Neutrophil (primary cell): ENCODE results near the gene TPI1.
A peak's percentile ranks its signal among the peaks of the same experiment; 100 is the strongest.
"Not testable (repeated sequence)": the region's sequence is repeated elsewhere in the genome, so short reads cannot be mapped to it uniquely, and the experiment has no call there.

Experiments used
- H3K27ac ChIP-seq: fragments of 200-600 bp; sonication (generic); 2 replicates; pipeline ENCODE4 v1.5.1; 2016; ENCODE audit warnings: mild to moderate bottlenecking, moderate library complexity
- H3K27me3 ChIP-seq: fragments of 200-600 bp; sonication (generic); 2 replicates; pipeline ENCODE4 v1.6.0; 2016; ENCODE audit warnings: mild to moderate bottlenecking
- H3K36me3 ChIP-seq: fragments of 200-600 bp; sonication (generic); 2 replicates; pipeline ENCODE4 v1.5.1; 2017
- H3K4me1 ChIP-seq, 2 experiments: fragments of 200-600 bp in 1 of 2; sonication (generic) in 1 of 2; 1 replicate in 1 of 2; 2 replicates in 1 of 2; pipeline versions ENCODE4 v1.5.1 to v1.6.1; 2013 to 2016; ENCODE audit warnings: low read depth in 1 of 2, low read length in 1 of 2, mild to moderate bottlenecking in 1 of 2, moderate library complexity in 1 of 2; ENCODE audit not compliant: control insufficient read depth in 1 of 2, insufficient read depth in 1 of 2
- H3K4me3 ChIP-seq, 2 experiments: fragments of 200-600 bp in 1 of 2; sonication (generic) in 1 of 2; 1 replicate in 1 of 2; 2 replicates in 1 of 2; pipeline ENCODE4 v1.5.1; 2013 to 2016; ENCODE audit warnings: low read depth in 1 of 2, low read length in 1 of 2, mild to moderate bottlenecking in 1 of 2, moderate library complexity in 1 of 2
- H3K9me3 ChIP-seq: fragments of 200-600 bp; sonication (generic); 2 replicates; pipeline ENCODE4 v1.5.1; 2016
- TF ChIP-seq, protein P1 (sequence below): fragments of 200-600 bp; sonication (generic); IDR thresholded peaks from 2 replicates; pipeline ENCODE4 v1.5.1; 2016; ENCODE audit warnings: antibody characterized with exemption

Gene TPI1

DNA sequence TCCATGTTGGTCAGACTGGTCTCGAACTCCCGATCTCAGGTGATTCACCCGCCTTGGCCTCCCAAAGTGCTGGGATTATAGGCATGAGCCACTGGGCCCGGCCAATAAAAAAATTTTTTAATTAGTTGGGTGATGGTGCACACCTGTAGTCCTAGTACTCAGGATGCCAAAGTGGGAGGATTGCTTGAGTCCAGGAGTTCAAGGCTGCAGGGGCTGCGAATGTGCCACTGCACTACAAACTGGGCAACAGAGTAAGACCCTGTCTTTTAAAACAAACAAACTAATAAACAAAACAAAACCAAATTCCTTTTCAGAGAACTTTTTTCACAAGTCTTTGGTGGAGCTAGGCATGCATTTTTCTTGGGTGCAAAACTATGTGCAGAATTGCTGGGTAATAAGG, 15.9 kb downstream of the TPI1 start:
- no peak overlapping the region for H3K27ac ChIP-seq
- TF ChIP-seq, protein P1, sequence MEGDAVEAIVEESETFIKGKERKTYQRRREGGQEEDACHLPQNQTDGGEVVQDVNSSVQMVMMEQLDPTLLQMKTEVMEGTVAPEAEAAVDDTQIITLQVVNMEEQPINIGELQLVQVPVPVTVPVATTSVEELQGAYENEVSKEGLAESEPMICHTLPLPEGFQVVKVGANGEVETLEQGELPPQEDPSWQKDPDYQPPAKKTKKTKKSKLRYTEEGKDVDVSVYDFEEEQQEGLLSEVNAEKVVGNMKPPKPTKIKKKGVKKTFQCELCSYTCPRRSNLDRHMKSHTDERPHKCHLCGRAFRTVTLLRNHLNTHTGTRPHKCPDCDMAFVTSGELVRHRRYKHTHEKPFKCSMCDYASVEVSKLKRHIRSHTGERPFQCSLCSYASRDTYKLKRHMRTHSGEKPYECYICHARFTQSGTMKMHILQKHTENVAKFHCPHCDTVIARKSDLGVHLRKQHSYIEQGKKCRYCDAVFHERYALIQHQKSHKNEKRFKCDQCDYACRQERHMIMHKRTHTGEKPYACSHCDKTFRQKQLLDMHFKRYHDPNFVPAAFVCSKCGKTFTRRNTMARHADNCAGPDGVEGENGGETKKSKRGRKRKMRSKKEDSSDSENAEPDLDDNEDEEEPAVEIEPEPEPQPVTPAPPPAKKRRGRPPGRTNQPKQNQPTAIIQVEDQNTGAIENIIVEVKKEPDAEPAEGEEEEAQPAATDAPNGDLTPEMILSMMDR = no peak

DNA sequence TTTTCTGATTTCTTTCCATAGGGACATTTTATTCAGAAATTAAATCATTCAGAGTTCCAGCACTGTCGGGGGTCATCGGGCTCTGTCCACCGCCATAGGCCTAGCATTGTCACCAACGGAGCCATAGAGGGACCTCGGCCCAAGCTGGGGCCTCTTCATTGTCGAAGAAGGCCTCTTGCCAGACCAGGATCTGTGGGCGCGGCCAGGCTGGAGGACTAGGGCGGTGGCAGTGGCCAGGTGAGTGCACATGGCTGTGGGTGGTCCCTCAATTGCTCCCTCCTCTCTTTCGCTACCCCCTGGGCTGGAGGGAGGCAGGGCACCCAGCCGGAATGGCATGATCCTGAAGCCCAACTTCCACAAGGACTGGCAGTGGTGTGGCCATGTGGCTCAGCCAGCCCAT, 16.4 kb downstream of the TPI1 start:
- Histone ChIP-seq H3K27ac (no peak overlapping the region), H3K27me3 (no peaks in the 10 kb centered on the region), H3K9me3 (no peaks in the 10 kb centered on the region), H3K4me3 (no peak overlapping the region), H3K4me1 (peaks cover 19 to 30% of the 10 kb centered on the region in 2 experiments), H3K36me3 (peaks cover 23% of the 10 kb centered on the region)
- TF ChIP-seq, protein P1 = no peak

More for the DNA sequence above, 15.9 kb downstream of the TPI1 start:
- Histone ChIP-seq H3K27me3 (no peaks in the 10 kb centered on the region), H3K4me3 (no peak overlapping the region), H3K4me1 (peaks cover 19 to 30% of the 10 kb centered on the region in 2 experiments), H3K9me3 (no peaks in the 10 kb centered on the region), H3K36me3 (peaks cover 23% of the 10 kb centered on the region)

DNA sequence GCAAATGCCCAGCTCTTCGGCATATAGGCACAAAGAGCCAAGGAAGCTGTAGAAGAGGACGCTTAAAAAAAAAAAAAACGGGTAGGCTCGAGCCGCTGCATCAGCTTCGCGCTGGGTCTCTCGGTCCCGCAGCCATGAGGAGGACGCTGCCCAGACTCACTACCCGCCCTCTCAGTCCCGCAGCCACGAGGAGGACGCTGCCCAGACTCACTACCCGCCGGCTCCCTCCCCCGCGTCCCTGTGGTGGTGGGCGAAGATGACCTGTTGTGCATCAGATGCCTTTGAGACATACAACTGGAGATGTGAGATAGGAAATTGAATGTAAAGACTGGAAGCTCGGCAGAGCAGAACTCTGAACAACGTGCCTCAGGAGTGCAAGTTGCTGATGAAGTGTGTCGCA, 17.2 kb downstream of the TPI1 start:
- no peaks in the 10 kb centered on the region for H3K9me3 ChIP-seq
- TF ChIP-seq, protein P1 = no peak

DNA sequence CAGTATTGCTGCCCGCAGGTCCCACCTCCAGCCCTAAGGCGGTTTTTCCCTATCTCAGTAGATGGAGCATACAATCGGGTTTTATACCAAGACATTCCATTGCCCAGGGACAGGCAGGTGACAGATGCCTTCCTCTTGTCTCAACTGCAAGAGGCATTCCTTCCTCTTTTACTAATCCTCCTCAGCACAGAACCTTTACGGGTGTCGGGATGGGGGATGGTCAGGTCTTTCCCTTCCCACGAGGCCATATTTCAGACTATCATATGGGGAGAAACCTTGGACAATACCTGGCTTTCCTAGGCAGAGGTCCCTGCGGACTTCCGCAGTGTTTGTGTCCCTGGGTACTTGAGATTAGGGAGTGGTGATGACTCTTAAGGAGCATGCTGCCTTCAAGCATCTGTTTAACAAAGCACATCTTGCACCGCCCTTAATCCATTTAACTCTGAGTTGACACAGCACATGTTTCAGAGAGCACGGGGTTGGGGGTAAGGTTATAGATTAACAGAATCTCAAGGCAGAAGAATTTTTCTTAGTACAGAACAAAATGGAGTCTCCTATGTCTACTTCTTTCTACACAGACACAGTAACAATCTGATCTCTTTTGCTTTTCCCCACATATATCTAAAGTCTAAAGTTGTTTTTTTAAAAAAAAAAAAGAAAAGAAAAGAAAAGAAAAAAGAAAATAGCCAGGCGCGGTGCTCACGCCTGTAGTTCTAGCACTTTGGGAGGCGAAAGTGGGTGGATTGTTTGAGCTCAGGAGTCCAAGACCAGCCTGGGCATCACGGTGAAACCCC, 19.1 kb downstream of the TPI1 start:
- H3K27me3 ChIP-seq = not testable (repeated sequence)
- H3K36me3 ChIP-seq = peaks cover 23% of the 10 kb centered on the region
- peak overlapping the region; percentile 20 for H3K27ac ChIP-seq

More for the DNA sequence above, 17.2 kb downstream of the TPI1 start:
- Histone ChIP-seq H3K36me3 (peaks cover 23% of the 10 kb centered on the region), H3K4me1 (peaks cover 18 to 29% of the 10 kb centered on the region in 2 experiments), H3K27ac (no peak overlapping the region), H3K27me3 (no peaks in the 10 kb centered on the region), H3K4me3 (no peak overlapping the region)

DNA sequence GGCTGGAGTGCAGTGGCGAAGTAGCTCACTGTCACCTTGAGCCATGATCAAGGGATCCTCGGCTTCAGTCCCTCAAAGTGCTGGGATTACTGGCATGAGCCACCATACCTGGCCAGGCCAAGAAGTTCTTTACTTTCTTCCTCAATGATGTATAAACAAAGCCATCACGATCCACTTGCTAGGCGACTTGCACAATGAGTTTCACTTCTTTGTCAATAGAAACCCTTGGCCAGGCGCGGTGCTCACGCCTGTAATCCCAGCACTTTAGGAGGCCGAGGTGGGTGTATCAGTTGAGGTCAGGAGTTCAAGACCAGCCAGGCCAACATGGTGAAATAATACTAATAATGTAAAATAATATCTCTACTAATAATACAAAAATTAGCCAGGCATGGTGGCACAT, 20.1 kb downstream of the TPI1 start:
- no peak overlapping the region for H3K4me3 ChIP-seq
- TF ChIP-seq, protein P1 = no peak
- peaks cover 36 to 44% of the 10 kb centered on the region in 2 experiments for H3K4me1 ChIP-seq
- no peaks in the 10 kb centered on the region for H3K9me3 ChIP-seq
- H3K36me3 ChIP-seq = peaks cover 21% of the 10 kb centered on the region
- peak overlapping the region; percentile 50 for H3K27ac ChIP-seq
- no peaks in the 10 kb centered on the region for H3K27me3 ChIP-seq

More for the DNA sequence above, 19.1 kb downstream of the TPI1 start:
- peaks cover 32 to 38% of the 10 kb centered on the region in 2 experiments for H3K4me1 ChIP-seq
- H3K4me3 ChIP-seq, H3K9me3 ChIP-seq: not testable (repeated sequence)

DNA sequence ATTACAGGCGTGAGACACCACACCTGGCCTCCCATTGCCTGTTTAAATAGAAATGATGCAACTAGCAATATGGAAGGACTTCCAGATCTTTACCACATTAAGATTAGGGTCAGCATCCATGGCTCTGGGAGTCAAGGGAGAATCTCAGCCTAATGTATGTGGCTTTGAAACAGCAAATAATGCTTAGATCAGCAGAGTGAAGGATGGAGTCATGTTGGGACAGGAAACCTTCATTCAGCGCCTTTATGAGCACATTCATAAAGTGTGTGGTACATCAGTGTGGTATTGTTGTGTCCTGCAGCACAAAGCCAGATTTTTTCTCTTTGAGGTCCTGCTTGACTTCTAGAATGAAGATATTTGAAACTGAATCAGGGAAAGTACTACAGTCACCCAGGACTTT, 21.0 kb downstream of the TPI1 start:
- TF ChIP-seq, protein P1 = no peak
- Histone ChIP-seq H3K4me3 (no peak overlapping the region), H3K4me1 (peaks cover 38 to 44% of the 10 kb centered on the region in 2 experiments), H3K27me3 (no peaks in the 10 kb centered on the region), H3K27ac (no peak overlapping the region), H3K36me3 (peaks cover 15% of the 10 kb centered on the region), H3K9me3 (no peaks in the 10 kb centered on the region)

DNA sequence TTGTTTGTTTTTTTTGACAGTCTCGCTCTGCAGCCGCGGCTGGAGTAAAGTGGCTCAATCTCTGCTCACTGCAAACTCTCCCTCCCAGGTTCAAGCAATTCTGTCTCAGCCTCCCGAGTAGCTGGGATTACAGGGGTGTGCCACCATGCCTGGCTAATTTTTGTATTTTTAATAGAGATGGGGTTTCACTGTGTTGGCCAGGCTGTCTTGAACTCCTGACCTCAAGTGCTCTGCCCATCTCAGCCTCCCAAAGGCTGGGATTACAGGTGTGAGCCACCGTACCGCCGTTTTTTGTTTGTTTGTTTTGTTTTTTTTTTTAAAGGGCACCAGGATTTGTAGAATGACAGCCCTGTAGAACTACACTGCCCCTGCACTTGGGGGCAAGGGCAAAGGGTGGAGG, 21.5 kb downstream of the TPI1 start:
- peaks cover 42 to 48% of the 10 kb centered on the region in 2 experiments for H3K4me1 ChIP-seq
- not testable (repeated sequence) for H3K27ac ChIP-seq
- peaks cover 11% of the 10 kb centered on the region for H3K36me3 ChIP-seq

DNA sequence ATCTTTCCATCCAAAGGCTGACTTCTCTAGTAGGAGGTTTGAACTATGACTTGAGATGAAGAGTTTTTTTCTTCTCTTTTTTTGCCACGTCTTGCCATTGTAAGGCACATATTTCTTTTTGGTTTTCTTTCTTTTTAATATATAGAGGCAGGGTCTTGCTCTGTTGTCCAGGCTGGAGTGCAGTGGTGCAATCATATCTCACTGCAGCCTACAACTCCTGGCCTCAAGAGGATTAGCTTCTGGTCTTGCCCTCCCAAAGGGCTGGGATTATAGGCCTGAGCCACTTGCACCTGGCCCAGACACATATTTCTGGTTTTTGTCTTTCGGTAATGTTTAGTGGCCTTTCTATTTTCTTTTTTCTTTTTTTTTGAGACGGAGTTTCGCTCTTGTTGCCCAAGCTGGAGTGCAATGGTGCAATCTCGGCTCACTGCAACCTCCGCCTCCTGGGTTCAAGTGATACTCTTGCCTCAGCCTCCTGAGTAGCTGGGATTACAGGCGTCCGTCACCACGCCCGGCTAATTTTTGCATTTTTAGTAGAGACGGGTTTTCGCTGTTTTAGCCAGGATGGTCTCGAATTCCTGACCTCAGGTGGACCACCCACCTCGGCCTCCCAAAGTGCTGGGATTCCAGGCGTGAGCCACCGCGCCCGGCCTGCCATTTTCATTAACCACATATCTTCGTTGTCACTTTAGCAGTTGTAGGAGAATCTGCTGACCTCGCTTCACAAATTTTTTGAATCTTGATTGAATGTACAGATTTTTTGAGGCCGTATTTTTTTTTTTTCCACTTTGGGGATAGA, 22.6 kb downstream of the TPI1 start:
- Histone ChIP-seq H3K27ac (peak overlapping the region; percentile 85), H3K4me1 (peaks cover 54 to 59% of the 10 kb centered on the region in 2 experiments), H3K4me3 (peak overlapping the region; percentile 59 to 71)
- H3K9me3 ChIP-seq, H3K36me3 ChIP-seq, H3K27me3 ChIP-seq: not testable (repeated sequence)

More for the DNA sequence above, 21.5 kb downstream of the TPI1 start:
- H3K27me3 ChIP-seq, H3K4me3 ChIP-seq, H3K9me3 ChIP-seq: not testable (repeated sequence)
